Measurements from ENCODE around the gene TRIM3. TPM values are rescaled to one million over a fixed set of nuclear protein-coding genes. Genes with fewer than 3 reads are reported as not detected.

Gene TRIM3
- total and polyA plus RNA-seq, 2 experiments from 2014 or later = 21.9 to 25.3 TPM

DNA sequence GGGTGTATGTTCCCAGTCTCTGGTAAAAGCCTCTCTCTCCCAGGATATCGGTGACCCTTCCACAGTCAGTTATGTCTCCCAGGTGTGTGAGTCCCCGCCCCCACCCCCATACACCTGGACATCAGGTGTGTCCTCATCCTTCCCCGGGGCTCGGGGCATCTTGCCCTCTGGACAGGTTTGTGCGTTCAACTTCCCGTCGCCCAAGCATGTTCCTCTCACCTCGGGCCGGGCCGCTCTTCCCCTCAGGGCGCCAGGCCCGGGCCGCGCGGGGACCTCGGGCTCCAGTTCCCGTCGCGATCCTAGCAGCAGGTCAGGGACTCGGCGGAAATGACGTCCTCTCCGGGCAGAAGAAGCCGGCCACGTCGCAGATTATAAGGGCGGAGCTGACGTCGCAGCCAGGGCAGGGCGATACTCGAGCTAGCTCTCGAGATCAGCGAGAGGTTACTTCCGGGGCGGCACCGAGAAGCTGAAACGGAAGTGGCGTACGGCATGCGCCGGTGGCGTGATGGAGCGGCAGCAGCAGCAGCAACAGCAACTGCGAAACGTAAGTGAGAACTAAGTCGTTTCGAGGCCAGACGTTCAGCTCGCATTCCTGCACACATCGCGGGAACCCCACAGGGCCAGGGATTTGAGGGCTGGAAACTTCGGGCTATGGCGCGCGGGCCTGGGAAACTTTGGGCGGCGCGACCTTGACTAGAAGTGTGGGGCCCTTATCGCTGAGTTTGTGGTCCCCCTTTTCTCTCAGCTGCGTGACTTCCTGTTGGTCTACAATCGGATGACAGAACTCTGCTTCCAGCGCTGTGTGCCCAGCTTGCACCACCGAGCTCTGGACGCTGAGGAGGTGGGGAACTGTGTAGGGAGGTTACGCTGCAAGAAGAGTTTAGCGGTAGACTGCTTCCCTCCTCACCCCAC is 7.5 kb upstream of the TRIM3 start, which contains the start of the genes ARFIP2 and TIMM10B:
Gene ARFIP2 (minus strand): TSS at position 320 of the 912 bp plus-strand sequence. CDS start 910 bp downstream, outside the sequence.
Gene TIMM10B (plus strand): TSS at position 490 of the 912 bp plus-strand sequence. CDS start 16 bp downstream, at position 506.
- Histone ChIP-seq H3K9me3 (ENCODE audit: low read depth) (no peaks in the 10 kb centered on the region), H3K36me3 (peaks cover 19% of the 10 kb centered on the region), H3K4me3 (peak within 1 kb of the TSS; percentile 79), H3K27me3 (no peaks in the 10 kb centered on the region), H3K27ac (peak within 1 kb of the TSS; percentile 99), H3K4me1 (ENCODE audit: low read depth) (peaks cover 8% of the 10 kb centered on the region)
- TF ChIP-seq, protein P1, sequence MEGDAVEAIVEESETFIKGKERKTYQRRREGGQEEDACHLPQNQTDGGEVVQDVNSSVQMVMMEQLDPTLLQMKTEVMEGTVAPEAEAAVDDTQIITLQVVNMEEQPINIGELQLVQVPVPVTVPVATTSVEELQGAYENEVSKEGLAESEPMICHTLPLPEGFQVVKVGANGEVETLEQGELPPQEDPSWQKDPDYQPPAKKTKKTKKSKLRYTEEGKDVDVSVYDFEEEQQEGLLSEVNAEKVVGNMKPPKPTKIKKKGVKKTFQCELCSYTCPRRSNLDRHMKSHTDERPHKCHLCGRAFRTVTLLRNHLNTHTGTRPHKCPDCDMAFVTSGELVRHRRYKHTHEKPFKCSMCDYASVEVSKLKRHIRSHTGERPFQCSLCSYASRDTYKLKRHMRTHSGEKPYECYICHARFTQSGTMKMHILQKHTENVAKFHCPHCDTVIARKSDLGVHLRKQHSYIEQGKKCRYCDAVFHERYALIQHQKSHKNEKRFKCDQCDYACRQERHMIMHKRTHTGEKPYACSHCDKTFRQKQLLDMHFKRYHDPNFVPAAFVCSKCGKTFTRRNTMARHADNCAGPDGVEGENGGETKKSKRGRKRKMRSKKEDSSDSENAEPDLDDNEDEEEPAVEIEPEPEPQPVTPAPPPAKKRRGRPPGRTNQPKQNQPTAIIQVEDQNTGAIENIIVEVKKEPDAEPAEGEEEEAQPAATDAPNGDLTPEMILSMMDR (IDR thresholded peaks at IDR 0.05; ENCODE audit: low read depth, low read length) = no peak
- peak; percentile 98 to 99 for DNase-seq (ENCODE audit: low read depth in 1 of 2, low spot score in 1 of 2)

DNA sequence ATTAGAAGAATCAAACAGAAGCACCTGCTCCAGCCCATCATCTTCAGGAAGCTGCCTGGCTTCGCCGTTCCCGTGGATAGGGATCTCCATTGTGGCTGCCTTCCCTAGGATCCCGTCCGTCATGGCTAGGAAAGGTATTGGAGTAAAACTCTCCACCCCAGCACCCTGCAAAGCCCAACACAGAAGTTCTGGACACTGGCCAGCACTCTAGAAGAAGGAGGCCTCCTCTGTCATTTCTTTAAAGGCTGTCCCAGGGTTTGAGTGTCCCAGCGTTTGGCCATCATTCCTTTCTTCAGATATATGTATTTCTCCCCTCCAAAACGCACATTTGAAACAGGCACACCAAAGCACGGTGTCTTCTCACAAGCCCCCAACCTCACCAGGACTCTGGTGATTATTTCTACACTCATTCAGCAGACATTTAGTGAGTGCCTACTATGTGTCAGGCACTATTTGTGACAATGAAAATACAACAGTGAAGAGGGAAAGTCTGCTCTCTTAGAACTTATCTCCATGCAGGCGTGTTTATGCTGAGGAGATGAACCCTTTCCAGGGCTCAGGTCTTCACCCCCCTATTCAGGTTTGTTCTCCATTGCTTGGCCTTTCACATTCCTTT is 6.7 kb upstream of the TRIM3 start:
- H3K4me1 ChIP-seq (ENCODE audit: low read depth) = peaks cover 8% of the 10 kb centered on the region
- no peaks in the 10 kb centered on the region for H3K9me3 ChIP-seq (ENCODE audit: low read depth)
- H3K36me3 ChIP-seq = peaks cover 19% of the 10 kb centered on the region
- H3K4me3 ChIP-seq = peak overlapping the region; percentile 79
- DNase-seq (ENCODE audit: low read depth in 1 of 2, low spot score in 1 of 2) = peak in 1 of 2 donors; percentile 24
- peak overlapping the region; percentile 77 for H3K27ac ChIP-seq
- no peaks in the 10 kb centered on the region for H3K27me3 ChIP-seq
- TF ChIP-seq, protein P1 (IDR thresholded peaks at IDR 0.05; ENCODE audit: low read depth, low read length) = no peak

DNA sequence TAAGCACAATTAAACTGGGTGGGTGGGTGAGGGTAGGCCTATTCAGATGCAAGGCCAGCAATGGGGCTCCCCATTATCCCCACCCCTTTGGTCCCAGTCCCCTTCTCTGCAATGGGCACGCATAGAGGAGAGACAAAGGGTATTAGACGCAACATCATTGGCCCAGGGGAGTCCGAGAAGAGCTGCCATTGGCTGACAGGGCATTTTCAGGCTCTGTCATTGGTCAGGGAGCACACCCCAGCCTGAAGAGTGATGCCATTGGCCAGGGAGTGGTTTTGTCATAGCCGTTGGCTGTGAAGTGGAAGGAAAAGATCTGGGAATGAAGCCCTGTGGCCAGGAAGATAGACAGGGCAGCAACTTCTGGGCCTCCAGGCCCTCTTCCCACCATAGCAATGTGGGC is 2.8 kb upstream of the TRIM3 start:
- Histone ChIP-seq H3K27me3 (no peaks in the 10 kb centered on the region), H3K4me3 (no peak overlapping the region), H3K9me3 (ENCODE audit: low read depth) (no peaks in the 10 kb centered on the region), H3K27ac (no peak overlapping the region), H3K4me1 (ENCODE audit: low read depth) (no peaks in the 10 kb centered on the region), H3K36me3 (peaks cover 10% of the 10 kb centered on the region)
- TF ChIP-seq, protein P1 (IDR thresholded peaks at IDR 0.05; ENCODE audit: low read depth, low read length) = no peak
- no peak for DNase-seq (ENCODE audit: low read depth in 1 of 2, low spot score in 1 of 2)

DNA sequence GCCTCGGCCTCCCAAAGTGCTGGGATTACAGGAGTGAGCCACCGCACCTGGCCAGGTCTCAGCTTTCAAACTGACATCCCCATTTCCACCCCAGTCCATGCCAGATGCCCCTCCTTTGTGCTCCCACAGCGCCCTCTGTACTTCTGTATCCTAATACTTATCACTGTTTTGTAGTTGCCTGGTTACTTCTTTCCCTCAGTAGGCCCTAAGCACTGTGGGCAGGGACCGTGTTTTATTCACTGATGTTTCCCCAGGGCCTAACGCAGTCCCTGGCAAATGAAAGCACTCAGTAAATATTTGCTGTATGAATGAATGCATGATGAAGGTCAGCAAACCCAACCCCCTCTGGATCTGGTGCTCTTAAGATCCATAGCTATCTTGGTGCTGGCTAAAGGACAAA is 2.2 kb upstream of the TRIM3 start:
- H3K4me1 ChIP-seq (ENCODE audit: low read depth) = no peaks in the 10 kb centered on the region
- H3K9me3 ChIP-seq (ENCODE audit: low read depth) = no peaks in the 10 kb centered on the region
- DNase-seq (ENCODE audit: low read depth in 1 of 2, low spot score in 1 of 2) = no peak
- TF ChIP-seq, protein P1 (IDR thresholded peaks at IDR 0.05; ENCODE audit: low read depth, low read length) = no peak
- no peaks in the 10 kb centered on the region for H3K27me3 ChIP-seq
- peaks cover 10% of the 10 kb centered on the region for H3K36me3 ChIP-seq
- H3K4me3 ChIP-seq = no peak overlapping the region
- H3K27ac ChIP-seq = no peak overlapping the region

DNA sequence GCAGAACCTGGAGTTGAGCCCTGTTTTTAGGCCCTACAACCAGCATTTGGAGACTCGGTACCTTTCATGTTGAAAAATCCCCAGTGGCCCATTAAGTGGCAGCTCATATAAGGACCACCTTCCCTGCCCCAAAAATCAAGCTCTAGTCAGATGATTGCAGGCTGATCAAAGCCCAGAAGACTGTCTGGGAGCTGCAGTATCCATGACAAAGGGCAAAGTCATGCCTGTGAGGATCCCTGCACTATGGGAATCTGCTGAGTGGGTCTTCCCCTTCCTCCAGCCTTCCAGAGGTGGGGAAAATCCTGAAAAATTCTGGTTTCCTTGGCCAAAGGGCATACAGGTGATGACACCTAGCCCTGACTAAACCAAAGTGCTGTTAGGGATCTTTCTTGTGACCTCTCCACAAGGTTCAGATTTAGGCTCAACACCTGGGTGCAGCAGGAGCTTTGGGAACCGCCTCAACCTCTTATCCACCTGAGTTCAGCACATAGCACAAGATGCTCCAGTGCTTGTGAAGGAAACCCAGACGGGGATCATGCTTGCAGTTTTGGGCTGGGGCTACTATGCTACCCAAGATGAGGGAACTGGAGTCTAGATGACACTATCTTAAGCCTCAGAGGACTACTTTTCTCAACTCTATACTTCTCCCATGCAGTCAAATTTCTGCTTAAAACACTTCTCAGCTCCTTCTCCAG is 1.2 kb upstream of the TRIM3 start:
- TF ChIP-seq, protein P1 (IDR thresholded peaks at IDR 0.05; ENCODE audit: low read depth, low read length) = no peak
- no peak for DNase-seq (ENCODE audit: low read depth in 1 of 2, low spot score in 1 of 2)
- Histone ChIP-seq H3K4me1 (ENCODE audit: low read depth) (no peaks in the 10 kb centered on the region), H3K36me3 (peaks cover 10% of the 10 kb centered on the region), H3K4me3 (no peak overlapping the region), H3K27ac (peak overlapping the region; percentile 88), H3K27me3 (no peaks in the 10 kb centered on the region), H3K9me3 (ENCODE audit: low read depth) (no peaks in the 10 kb centered on the region)
